ENCODE data around the gene PEX14. TPM values are rescaled to one million over a fixed set of nuclear protein-coding genes. Genes with fewer than 3 reads are reported as not detected.

The PEX14 gene
- total and polyA plus RNA-seq, 4 donors: 9.5 to 26.9 (median 19.7) TPM

DNA sequence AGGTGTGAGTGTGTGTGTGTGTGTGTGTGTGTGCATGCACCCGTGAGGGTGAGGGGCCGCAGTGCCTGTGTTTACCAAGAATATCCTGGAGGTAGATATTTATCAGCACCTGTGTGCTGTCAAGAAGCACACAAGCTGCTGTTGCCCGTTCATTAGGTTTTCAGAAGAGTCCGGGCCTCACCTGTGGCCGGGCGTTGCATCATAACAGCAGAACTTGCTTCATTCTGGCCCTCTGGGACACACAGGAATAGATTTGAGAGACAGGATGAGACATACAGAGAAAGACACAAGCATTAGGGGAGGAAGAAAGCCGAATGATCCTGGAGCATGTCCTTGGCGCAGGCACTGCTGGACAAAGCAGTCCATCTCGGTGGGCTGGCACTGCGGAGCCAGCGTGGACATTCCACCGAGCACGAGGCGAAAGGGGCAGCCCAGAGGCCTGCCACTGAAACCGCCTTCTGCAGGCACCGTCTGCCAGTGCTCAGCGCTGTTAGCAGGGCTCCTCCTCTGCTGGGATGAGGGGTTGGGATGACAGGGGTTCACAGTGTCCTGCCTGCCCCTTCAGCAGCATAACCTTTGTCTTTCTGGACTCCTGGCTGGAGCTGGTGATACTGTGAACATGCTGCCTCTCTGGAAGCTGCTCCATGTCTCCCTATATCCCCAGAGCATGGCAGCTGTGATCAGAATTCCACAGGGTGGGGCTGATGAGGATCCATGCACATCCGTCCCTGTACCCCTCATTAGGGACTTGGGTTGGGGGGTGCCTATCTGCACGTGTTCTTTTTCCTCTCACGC lies 81.1 kb downstream of the PEX14 start:
- Histone ChIP-seq H3K36me3 (ENCODE audit: control insufficient read depth, insufficient read depth, low read length) (no peaks in the 10 kb centered on the region), H3K27ac (ENCODE audit: low read depth, low read length) (no peak overlapping the region), H3K9me3 (ENCODE audit: control insufficient read depth, insufficient read depth, low read length) (no peaks in the 10 kb centered on the region), H3K27me3 (ENCODE audit: control insufficient read depth, insufficient read depth, low read length) (no peaks in the 10 kb centered on the region), H3K4me1 (ENCODE audit: control insufficient read depth, insufficient read depth, low read length) (peaks cover 14% of the 10 kb centered on the region), H3K4me3 (ENCODE audit: low read depth, low read length) (no peak overlapping the region)
- peak in 1 of 6 donors; percentile 45 for DNase-seq (ENCODE audit: low read depth in 4 of 6, low spot score in 6 of 6)
- 48% methylated on average over 13 of the region's 20 CpGs for WGBS (ENCODE audit: insufficient coverage)

GRCh38 chr1:10556430-10557005 lies 81.8 kb downstream of the PEX14 start:
- Histone ChIP-seq H3K36me3 (ENCODE audit: control insufficient read depth, insufficient read depth, low read length) (no peaks in the 10 kb centered on the region), H3K4me1 (ENCODE audit: control insufficient read depth, insufficient read depth, low read length) (peaks cover 14% of the 10 kb centered on the region), H3K9me3 (ENCODE audit: control insufficient read depth, insufficient read depth, low read length) (no peaks in the 10 kb centered on the region), H3K27ac (ENCODE audit: low read depth, low read length) (no peak overlapping the region), H3K4me3 (ENCODE audit: low read depth, low read length) (no peak overlapping the region), H3K27me3 (ENCODE audit: control insufficient read depth, insufficient read depth, low read length) (no peaks in the 10 kb centered on the region)
- WGBS (ENCODE audit: insufficient coverage): no CpG with 5 or more reads among the region's 9 CpGs
- DNase-seq (ENCODE audit: low read depth in 4 of 6, low spot score in 6 of 6): no peak

- no peak for DNase-seq (ENCODE audit: low read depth in 4 of 6, low spot score in 6 of 6)
- H3K36me3 ChIP-seq (ENCODE audit: control insufficient read depth, insufficient read depth, low read length): no peaks in the 10 kb centered on the region
- H3K27ac ChIP-seq (ENCODE audit: low read depth, low read length): no peak overlapping the region
- H3K9me3 ChIP-seq (ENCODE audit: control insufficient read depth, insufficient read depth, low read length): no peaks in the 10 kb centered on the region
- H3K27me3 ChIP-seq (ENCODE audit: control insufficient read depth, insufficient read depth, low read length): no peaks in the 10 kb centered on the region
- H3K4me1 ChIP-seq (ENCODE audit: control insufficient read depth, insufficient read depth, low read length): peaks cover 14% of the 10 kb centered on the region
- WGBS (ENCODE audit: insufficient coverage): no CpG with 5 or more reads among the region's 3 CpGs
- H3K4me3 ChIP-seq (ENCODE audit: low read depth, low read length): no peak overlapping the region
Measured at GRCh38 chr1:10557714-10558113, 83.0 kb downstream of the PEX14 start.

- Histone ChIP-seq H3K9me3 (ENCODE audit: control insufficient read depth, insufficient read depth, low read length) (no peaks in the 10 kb centered on the region), H3K27me3 (ENCODE audit: control insufficient read depth, insufficient read depth, low read length) (no peaks in the 10 kb centered on the region), H3K4me3 (ENCODE audit: low read depth, low read length) (no peak overlapping the region), H3K27ac (ENCODE audit: low read depth, low read length) (no peak overlapping the region), H3K4me1 (ENCODE audit: control insufficient read depth, insufficient read depth, low read length) (peaks cover 14% of the 10 kb centered on the region), H3K36me3 (ENCODE audit: control insufficient read depth, insufficient read depth, low read length) (no peaks in the 10 kb centered on the region)
- WGBS (ENCODE audit: insufficient coverage): no CpG with 5 or more reads among the region's 8 CpGs
- no peak for DNase-seq (ENCODE audit: low read depth in 4 of 6, low spot score in 6 of 6)
Measured at GRCh38 chr1:10559386-10559785, 84.6 kb downstream of the PEX14 start.

- Histone ChIP-seq H3K4me3 (ENCODE audit: low read depth, low read length) (no peak overlapping the region), H3K9me3 (ENCODE audit: control insufficient read depth, insufficient read depth, low read length) (no peaks in the 10 kb centered on the region), H3K4me1 (ENCODE audit: control insufficient read depth, insufficient read depth, low read length) (peaks cover 5% of the 10 kb centered on the region), H3K27me3 (ENCODE audit: control insufficient read depth, insufficient read depth, low read length) (no peaks in the 10 kb centered on the region), H3K27ac (ENCODE audit: low read depth, low read length) (no peak overlapping the region), H3K36me3 (ENCODE audit: control insufficient read depth, insufficient read depth, low read length) (no peaks in the 10 kb centered on the region)
- no peak for DNase-seq (ENCODE audit: low read depth in 4 of 6, low spot score in 6 of 6)
Measured at GRCh38 chr1:10561497-10561896, 86.7 kb downstream of the PEX14 start.

DNA sequence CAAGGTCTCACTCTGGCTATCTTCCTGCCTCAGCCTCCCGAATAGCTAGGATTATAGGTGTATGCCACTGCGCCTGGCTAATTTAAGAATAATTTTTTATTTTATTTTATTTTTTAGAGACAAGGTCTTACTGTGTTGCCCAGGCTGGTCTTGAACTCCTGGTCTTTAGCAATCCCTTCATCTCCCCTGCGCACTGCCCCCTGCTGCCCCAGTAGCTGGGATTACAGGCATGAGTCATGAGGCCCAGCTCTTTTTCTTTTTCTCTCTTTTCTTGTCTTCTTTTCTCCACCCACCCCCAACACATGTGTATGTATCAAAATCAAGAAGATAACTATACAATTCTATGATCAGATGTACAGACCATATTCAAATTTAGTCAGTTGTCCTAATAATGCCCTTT lies 87.2 kb downstream of the PEX14 start:
- H3K27me3 ChIP-seq (ENCODE audit: control insufficient read depth, insufficient read depth, low read length): no peaks in the 10 kb centered on the region
- H3K4me1 ChIP-seq (ENCODE audit: control insufficient read depth, insufficient read depth, low read length): peaks cover 5% of the 10 kb centered on the region
- no peak overlapping the region for H3K4me3 ChIP-seq (ENCODE audit: low read depth, low read length)
- no peaks in the 10 kb centered on the region for H3K36me3 ChIP-seq (ENCODE audit: control insufficient read depth, insufficient read depth, low read length)
- H3K27ac ChIP-seq (ENCODE audit: low read depth, low read length): no peak overlapping the region
- H3K9me3 ChIP-seq (ENCODE audit: control insufficient read depth, insufficient read depth, low read length): no peaks in the 10 kb centered on the region
- WGBS (ENCODE audit: insufficient coverage): no CpG with 5 or more reads among the region's 3 CpGs
- DNase-seq (ENCODE audit: low read depth in 4 of 6, low spot score in 6 of 6): no peak

- WGBS (ENCODE audit: insufficient coverage): no CpG with 5 or more reads among the region's 2 CpGs
Measured at GRCh38 chr1:10564063-10564462, 89.3 kb downstream of the PEX14 start.

DNA sequence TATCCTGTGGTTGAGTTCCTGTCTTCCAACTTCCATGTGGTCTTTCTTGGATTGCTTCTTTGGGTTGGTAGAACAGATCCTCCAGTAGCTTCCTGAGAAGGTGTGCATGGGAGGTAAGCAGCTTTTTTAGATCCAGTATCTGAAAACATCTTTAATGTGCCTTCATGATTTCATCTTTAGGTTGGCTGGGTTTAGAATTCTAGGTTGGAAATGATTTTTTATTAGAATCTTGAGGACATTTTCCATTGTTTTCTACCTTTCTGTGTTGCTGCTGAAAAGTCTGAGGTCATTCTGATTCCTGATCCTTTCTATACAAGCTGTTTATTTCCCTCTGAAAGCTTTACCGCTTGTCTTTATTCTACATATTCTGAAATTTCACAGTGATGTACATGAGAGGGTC lies 94.8 kb downstream of the PEX14 start:
- DNase-seq (ENCODE audit: low read depth in 4 of 6, low spot score in 6 of 6): no peak
- H3K27ac ChIP-seq (ENCODE audit: low read depth, low read length): no peak overlapping the region
- no CpG with 5 or more reads among the region's 1 CpG for whole genome bisulfite sequencing (ENCODE audit: insufficient coverage)

More at GRCh38 chr1:10564063-10564462, 89.3 kb downstream of the PEX14 start:
- Histone ChIP-seq H3K4me3 (ENCODE audit: low read depth, low read length) (no peak overlapping the region), H3K27ac (ENCODE audit: low read depth, low read length) (no peak overlapping the region), H3K4me1 (ENCODE audit: control insufficient read depth, insufficient read depth, low read length) (peaks cover 5% of the 10 kb centered on the region), H3K9me3 (ENCODE audit: control insufficient read depth, insufficient read depth, low read length) (no peaks in the 10 kb centered on the region), H3K36me3 (ENCODE audit: control insufficient read depth, insufficient read depth, low read length) (no peaks in the 10 kb centered on the region), H3K27me3 (ENCODE audit: control insufficient read depth, insufficient read depth, low read length) (no peaks in the 10 kb centered on the region)
- DNase-seq (ENCODE audit: low read depth in 4 of 6, low spot score in 6 of 6): no peak

GRCh38 chr1:10575616-10576015 lies 100.9 kb downstream of the PEX14 start:
- Histone ChIP-seq H3K36me3 (ENCODE audit: control insufficient read depth, insufficient read depth, low read length) (no peaks in the 10 kb centered on the region), H3K4me1 (ENCODE audit: control insufficient read depth, insufficient read depth, low read length) (no peaks in the 10 kb centered on the region), H3K27me3 (ENCODE audit: control insufficient read depth, insufficient read depth, low read length) (no peaks in the 10 kb centered on the region), H3K9me3 (ENCODE audit: control insufficient read depth, insufficient read depth, low read length) (no peaks in the 10 kb centered on the region), H3K27ac (ENCODE audit: low read depth, low read length) (no peak overlapping the region), H3K4me3 (ENCODE audit: low read depth, low read length) (no peak overlapping the region)
- DNase-seq (ENCODE audit: low read depth in 4 of 6, low spot score in 6 of 6): no peak
- no CpG with 5 or more reads among the region's 1 CpG for WGBS (ENCODE audit: insufficient coverage)

More for the DNA sequence above, 94.8 kb downstream of the PEX14 start:
- Histone ChIP-seq H3K9me3 (ENCODE audit: control insufficient read depth, insufficient read depth, low read length) (no peaks in the 10 kb centered on the region), H3K4me1 (ENCODE audit: control insufficient read depth, insufficient read depth, low read length) (no peaks in the 10 kb centered on the region), H3K36me3 (ENCODE audit: control insufficient read depth, insufficient read depth, low read length) (no peaks in the 10 kb centered on the region), H3K4me3 (ENCODE audit: low read depth, low read length) (no peak overlapping the region), H3K27me3 (ENCODE audit: control insufficient read depth, insufficient read depth, low read length) (no peaks in the 10 kb centered on the region)

DNA sequence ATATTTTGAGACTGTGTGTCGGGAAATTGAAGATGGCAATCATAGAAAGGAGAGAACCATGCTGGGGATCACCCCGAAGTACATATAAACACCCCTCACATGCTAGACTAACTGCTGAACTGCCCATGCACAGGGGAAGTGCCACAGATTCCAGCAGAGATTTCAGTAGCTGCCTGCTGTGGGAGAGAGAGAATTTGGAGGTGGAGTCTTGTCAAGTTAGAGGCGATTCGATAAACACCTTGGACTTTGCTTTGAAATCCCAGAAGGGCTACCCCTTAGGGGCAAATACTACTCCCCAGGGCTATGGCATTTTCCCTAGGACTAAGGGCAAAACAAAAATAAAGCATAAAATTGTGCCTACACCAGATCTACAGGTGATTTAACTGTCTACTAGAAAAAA lies 103.3 kb downstream of the PEX14 start:
- H3K4me1 ChIP-seq (ENCODE audit: control insufficient read depth, insufficient read depth, low read length): no peaks in the 10 kb centered on the region
- H3K27me3 ChIP-seq (ENCODE audit: control insufficient read depth, insufficient read depth, low read length): no peaks in the 10 kb centered on the region
- H3K4me3 ChIP-seq (ENCODE audit: low read depth, low read length): no peak overlapping the region
- no peaks in the 10 kb centered on the region for H3K9me3 ChIP-seq (ENCODE audit: control insufficient read depth, insufficient read depth, low read length)
- no CpG with 5 or more reads among the region's 4 CpGs for whole genome bisulfite sequencing (ENCODE audit: insufficient coverage)
- H3K36me3 ChIP-seq (ENCODE audit: control insufficient read depth, insufficient read depth, low read length): no peaks in the 10 kb centered on the region
- H3K27ac ChIP-seq (ENCODE audit: low read depth, low read length): no peak overlapping the region
- DNase-seq (ENCODE audit: low read depth in 4 of 6, low spot score in 6 of 6): no peak
